ENCODE results near the gene BMPR1A.

Gene BMPR1A

DNA sequence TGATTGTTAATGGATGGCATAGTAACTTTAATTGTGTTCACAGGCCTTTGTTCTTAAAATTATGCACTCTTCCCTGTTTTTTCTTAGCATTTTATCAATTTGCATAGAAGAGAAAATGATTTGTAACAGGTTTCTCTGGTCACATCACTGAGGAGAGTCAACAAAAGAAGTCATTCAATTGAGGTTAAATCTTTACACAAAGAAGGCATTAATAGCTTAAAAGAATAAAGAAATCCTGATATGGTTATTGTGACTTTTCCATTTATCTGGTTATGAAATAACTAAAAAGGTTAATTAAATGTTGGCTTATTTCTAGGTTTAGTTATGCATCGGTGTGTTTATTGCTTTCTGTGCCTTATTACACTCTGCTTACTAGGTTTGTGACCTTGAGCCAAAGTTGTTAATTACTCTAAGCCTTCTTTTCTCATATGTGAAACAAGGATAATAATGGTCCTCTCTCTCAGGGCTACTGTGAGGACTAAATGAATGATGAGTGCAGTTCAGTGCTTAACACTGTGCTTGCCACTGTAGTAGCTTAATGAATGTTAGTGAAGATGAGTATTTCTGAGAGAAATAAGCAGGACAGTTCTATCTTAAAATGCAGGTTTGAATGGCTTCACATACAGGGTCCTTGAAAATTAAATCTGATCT, 12.1 kb downstream of the BMPR1A start:
- TF ChIP-seq ISL1 (CRISPR knock-in tag; IDR thresholded peaks at IDR 0.05): no peak
- TF ChIP-seq ZFP30 (CRISPR knock-in tag; IDR thresholded peaks at IDR 0.05): no peak
- TF ChIP-seq, protein P1, sequence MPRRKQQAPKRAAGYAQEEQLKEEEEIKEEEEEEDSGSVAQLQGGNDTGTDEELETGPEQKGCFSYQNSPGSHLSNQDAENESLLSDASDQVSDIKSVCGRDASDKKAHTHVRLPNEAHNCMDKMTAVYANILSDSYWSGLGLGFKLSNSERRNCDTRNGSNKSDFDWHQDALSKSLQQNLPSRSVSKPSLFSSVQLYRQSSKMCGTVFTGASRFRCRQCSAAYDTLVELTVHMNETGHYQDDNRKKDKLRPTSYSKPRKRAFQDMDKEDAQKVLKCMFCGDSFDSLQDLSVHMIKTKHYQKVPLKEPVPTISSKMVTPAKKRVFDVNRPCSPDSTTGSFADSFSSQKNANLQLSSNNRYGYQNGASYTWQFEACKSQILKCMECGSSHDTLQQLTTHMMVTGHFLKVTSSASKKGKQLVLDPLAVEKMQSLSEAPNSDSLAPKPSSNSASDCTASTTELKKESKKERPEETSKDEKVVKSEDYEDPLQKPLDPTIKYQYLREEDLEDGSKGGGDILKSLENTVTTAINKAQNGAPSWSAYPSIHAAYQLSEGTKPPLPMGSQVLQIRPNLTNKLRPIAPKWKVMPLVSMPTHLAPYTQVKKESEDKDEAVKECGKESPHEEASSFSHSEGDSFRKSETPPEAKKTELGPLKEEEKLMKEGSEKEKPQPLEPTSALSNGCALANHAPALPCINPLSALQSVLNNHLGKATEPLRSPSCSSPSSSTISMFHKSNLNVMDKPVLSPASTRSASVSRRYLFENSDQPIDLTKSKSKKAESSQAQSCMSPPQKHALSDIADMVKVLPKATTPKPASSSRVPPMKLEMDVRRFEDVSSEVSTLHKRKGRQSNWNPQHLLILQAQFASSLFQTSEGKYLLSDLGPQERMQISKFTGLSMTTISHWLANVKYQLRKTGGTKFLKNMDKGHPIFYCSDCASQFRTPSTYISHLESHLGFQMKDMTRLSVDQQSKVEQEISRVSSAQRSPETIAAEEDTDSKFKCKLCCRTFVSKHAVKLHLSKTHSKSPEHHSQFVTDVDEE (CRISPR knock-in tag; IDR thresholded peaks at IDR 0.05): no peak
- ATAC-seq: no peak

GRCh38 chr10:86769991-86770390, 13.6 kb downstream of the BMPR1A start:
- TF ChIP-seq ZNF8 (CRISPR knock-in tag; IDR thresholded peaks at IDR 0.05): no peak
- TF ChIP-seq, protein P2, sequence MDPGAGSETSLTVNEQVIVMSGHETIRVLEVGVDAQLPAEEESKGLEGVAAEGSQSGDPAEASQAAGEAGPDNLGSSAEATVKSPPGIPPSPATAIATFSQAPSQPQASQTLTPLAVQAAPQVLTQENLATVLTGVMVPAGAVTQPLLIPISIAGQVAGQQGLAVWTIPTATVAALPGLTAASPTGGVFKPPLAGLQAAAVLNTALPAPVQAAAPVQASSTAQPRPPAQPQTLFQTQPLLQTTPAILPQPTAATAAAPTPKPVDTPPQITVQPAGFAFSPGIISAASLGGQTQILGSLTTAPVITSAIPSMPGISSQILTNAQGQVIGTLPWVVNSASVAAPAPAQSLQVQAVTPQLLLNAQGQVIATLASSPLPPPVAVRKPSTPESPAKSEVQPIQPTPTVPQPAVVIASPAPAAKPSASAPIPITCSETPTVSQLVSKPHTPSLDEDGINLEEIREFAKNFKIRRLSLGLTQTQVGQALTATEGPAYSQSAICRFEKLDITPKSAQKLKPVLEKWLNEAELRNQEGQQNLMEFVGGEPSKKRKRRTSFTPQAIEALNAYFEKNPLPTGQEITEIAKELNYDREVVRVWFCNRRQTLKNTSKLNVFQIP (CRISPR knock-in tag; IDR thresholded peaks at IDR 0.05; ENCODE audit: borderline replicate concordance, low read depth): no peak
- no peak for TF ChIP-seq ARNTL (CRISPR knock-in tag; IDR thresholded peaks at IDR 0.05; ENCODE audit: borderline replicate concordance, low read depth)
- TF ChIP-seq, protein P3, sequence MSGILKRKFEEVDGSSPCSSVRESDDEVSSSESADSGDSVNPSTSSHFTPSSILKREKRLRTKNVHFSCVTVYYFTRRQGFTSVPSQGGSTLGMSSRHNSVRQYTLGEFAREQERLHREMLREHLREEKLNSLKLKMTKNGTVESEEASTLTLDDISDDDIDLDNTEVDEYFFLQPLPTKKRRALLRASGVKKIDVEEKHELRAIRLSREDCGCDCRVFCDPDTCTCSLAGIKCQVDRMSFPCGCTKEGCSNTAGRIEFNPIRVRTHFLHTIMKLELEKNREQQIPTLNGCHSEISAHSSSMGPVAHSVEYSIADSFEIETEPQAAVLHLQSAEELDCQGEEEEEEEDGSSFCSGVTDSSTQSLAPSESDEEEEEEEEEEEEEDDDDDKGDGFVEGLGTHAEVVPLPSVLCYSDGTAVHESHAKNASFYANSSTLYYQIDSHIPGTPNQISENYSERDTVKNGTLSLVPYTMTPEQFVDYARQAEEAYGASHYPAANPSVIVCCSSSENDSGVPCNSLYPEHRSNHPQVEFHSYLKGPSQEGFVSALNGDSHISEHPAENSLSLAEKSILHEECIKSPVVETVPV (CRISPR knock-in tag; IDR thresholded peaks at IDR 0.05): no peak
- TF ChIP-seq ESRRG (CRISPR knock-in tag; IDR thresholded peaks at IDR 0.05): no peak
- TF ChIP-seq ZC3H10 (CRISPR knock-in tag; IDR thresholded peaks at IDR 0.05): no peak
- no peak for TF ChIP-seq ZFP30 (CRISPR knock-in tag; IDR thresholded peaks at IDR 0.05)
- no peak for TF ChIP-seq SNAI2 (CRISPR knock-in tag; IDR thresholded peaks at IDR 0.05)
- TF ChIP-seq ZNF70 (CRISPR knock-in tag; IDR thresholded peaks at IDR 0.05): no peak
- TF ChIP-seq RARB (CRISPR knock-in tag; IDR thresholded peaks at IDR 0.05): no peak
- no peak for TF ChIP-seq PATZ1 (CRISPR knock-in tag; IDR thresholded peaks at IDR 0.05; ENCODE audit: borderline replicate concordance)
- ATAC-seq: no peak

- TF ChIP-seq TCF4 (CRISPR knock-in tag; IDR thresholded peaks at IDR 0.05; ENCODE audit: borderline replicate concordance) (no peak), ZNF565 (CRISPR knock-in tag; conservative IDR thresholded peaks at IDR 0.05; ENCODE audit: low read depth) (no peak), RARB (CRISPR knock-in tag; IDR thresholded peaks at IDR 0.05) (no peak), ISL1 (CRISPR knock-in tag; IDR thresholded peaks at IDR 0.05) (no peak), CSDC2 (CRISPR knock-in tag; IDR thresholded peaks at IDR 0.05) (no peak), PATZ1 (CRISPR knock-in tag; IDR thresholded peaks at IDR 0.05; ENCODE audit: borderline replicate concordance) (no peak), PPARA (CRISPR knock-in tag; IDR thresholded peaks at IDR 0.05; ENCODE audit: borderline replicate concordance) (no peak), BACH2 (CRISPR knock-in tag; IDR thresholded peaks at IDR 0.05; ENCODE audit: borderline replicate concordance) (no peak)
- TF ChIP-seq, protein P1 (CRISPR knock-in tag; IDR thresholded peaks at IDR 0.05): no peak
- TF ChIP-seq, protein P3 (CRISPR knock-in tag; IDR thresholded peaks at IDR 0.05): no peak
- ATAC-seq: no peak; the same call in 2 of the 3 replicates
These were observed 14.1 kb downstream of the BMPR1A start for GRCh38 chr10:86770412-86770960.

Measured in SK-N-SH treated with all-trans-retinoic acid at 6 μM for 48 hours (cell line).